Measurements from ENCODE around the gene ATF2.

DNA sequence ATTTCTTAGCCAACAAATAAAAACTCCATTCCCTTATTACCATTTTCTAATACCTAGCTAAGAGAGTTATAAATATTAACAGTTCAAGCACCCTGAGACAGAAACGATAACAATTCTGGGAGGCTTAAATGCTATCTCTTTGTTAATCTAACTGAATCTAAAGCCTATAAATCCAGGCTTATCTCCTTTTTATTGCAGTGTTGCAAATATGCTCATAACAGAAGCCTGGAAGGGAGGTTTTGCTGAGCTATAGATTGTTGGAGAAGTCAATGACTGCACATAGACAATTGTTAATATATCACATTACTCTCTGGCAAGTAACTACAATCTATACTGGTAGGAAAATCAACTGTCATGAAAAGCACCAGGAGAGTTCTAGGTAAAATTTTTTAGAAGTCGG lies 30.2 kb downstream of the ATF2 start:
- TF ChIP-seq, protein P1, sequence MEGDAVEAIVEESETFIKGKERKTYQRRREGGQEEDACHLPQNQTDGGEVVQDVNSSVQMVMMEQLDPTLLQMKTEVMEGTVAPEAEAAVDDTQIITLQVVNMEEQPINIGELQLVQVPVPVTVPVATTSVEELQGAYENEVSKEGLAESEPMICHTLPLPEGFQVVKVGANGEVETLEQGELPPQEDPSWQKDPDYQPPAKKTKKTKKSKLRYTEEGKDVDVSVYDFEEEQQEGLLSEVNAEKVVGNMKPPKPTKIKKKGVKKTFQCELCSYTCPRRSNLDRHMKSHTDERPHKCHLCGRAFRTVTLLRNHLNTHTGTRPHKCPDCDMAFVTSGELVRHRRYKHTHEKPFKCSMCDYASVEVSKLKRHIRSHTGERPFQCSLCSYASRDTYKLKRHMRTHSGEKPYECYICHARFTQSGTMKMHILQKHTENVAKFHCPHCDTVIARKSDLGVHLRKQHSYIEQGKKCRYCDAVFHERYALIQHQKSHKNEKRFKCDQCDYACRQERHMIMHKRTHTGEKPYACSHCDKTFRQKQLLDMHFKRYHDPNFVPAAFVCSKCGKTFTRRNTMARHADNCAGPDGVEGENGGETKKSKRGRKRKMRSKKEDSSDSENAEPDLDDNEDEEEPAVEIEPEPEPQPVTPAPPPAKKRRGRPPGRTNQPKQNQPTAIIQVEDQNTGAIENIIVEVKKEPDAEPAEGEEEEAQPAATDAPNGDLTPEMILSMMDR (conservative IDR thresholded peaks at IDR 0.05; ENCODE audit: low read depth, low read length), result no peak
- TF ChIP-seq POLR2A (IDR thresholded peaks at IDR 0.05; ENCODE audit: low read depth, low read length) (no peak), BHLHE40 (IDR thresholded peaks at IDR 0.05; ENCODE audit: low read depth, low read length) (no peak)

All from IMR-90 (cell line).